NCI-H524 (cell line): ENCODE data around the gene DCP1B.
A peak's percentile ranks its signal among the peaks of the same experiment; 100 is the strongest.

Experiments
- DNase-seq, 2 experiments: peaks; one replicate each; lab custom pipeline; 2025; lab: John Stamatoyannopoulos, UW

The DCP1B gene

DNA sequence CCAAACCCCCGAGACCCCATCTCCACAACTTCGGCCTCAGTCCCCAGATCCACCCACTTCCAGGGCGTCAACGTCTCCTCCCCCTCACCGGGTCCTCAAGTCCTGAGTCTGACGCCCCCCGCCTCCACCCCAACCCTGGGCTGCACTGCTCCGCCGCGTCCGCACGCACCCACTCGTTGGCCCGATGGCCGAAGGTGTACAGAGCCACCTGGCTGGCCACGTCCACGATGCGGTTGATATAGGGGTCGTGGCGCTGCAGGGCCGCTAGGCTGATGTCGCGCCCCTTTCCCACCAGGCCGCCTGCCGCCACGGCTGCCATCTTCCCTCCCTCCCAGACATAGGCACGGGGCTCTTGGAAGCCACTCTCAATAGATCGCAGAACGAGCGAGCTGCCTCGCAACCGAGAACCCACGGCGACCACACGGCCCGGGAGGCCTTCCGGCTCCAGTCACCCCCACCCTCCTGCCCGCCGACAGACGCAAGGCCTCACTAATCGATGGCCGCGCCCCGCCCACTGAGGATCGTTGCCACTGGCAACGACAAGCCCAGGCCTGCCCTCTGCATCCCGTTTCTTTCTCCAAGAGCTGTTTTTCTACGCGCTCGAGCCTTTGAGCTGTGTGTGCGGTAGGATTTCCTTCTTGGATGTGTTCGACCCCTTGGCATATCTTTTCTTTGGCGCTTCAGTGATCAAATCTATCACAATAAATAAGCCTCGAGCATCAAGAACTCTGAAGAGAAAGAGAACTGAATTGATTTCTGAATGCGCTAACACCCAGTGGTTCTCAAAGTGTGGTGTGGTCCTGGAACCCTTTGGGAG is at the start of gene DCP1B:
TSS of gene DCP1B (minus strand) at position 345 of the 817 bp plus-strand sequence. CDS start at position 319, 26 bp downstream.
- DNase-seq: peak; percentile 84 to 96

GRCh38 chr12:2053691-2054090 is 49.4 kb upstream of the DCP1B start:
- DNase-seq: peak in 1 of 2 experiments; percentile 35

- DNase-seq: peak in 1 of 2 experiments; percentile 49
Observed at GRCh38 chr12:2052826-2053678, 48.8 kb upstream of the DCP1B start, which contains the start of gene CACNA1C. Gene CACNA1C, plus strand, starts transcription at chr12:2052987. Its CDS starts 576 bp downstream, at chr12:2053563.

- peak in 1 of 2 experiments; percentile 35 for DNase-seq
Observed at GRCh38 chr12:2051700-2052621, 47.7 kb upstream of the DCP1B start.

- DNase-seq: no peak
Observed at GRCh38 chr12:2049604-2050540, 45.6 kb upstream of the DCP1B start.

DNA sequence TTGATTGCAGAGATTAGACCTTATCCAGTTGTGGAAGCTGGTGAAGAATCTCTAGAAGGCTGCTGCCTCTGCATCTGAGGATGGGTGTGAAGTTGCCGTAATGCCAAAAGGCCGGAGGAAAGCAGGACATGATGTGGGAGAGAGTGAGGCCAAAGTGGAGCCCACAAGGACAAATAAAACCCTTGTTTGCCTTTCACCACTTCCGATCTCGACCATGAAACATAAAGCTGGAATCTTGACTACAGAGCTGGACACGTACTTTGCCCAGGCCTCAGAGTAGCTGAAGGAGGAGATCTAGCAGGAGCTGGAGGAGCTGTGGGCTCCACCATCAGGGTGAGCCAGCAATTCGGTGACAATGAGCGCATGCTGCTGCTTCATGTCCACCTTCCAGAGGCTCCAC is 43.5 kb upstream of the DCP1B start:
- no peak for DNase-seq

DNA sequence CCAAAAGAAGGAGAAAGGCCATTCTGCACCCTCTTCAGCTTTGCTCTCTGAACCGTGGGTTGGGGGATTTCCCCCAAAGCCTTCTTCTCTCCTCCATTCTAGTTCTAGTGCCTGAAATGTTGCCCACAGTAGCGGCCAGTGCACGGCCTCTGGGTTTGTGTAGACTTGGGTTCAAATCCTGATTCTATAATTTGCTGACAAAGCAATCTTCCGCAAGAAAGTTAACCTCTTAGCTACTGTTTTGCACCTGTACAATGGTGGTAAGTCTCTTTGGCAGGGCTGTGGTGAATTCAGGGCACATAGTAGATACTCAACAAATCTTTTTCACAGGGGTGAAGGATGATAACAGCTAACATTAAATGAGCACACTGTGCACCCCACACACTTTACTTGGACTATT is 42.7 kb upstream of the DCP1B start:
- DNase-seq: no peak

- DNase-seq: no peak
Observed at GRCh38 chr12:2044165-2044564, 39.9 kb upstream of the DCP1B start.

DNA sequence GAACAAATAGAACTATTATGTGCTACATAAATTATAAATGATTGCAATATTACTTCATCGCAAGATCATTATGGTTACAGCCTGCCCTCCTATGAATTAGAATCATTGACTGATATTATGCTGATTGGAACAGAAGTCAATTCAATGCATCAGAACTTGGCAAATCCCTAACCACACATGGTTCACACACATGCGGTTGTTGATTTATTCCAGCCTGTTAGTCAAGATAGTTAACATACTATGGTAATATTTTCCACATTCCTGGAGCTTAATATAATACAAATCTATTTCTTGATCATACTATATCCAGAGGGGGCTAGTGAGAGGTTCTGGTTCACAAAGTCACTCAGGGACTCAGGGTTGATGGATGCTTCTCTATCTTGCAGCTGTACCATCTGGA is 38.8 kb upstream of the DCP1B start:
- DNase-seq: no peak

GRCh38 chr12:2039034-2039433 is 34.8 kb upstream of the DCP1B start:
- no peak for DNase-seq

- peak in 1 of 2 experiments; percentile 33 for DNase-seq
Observed at GRCh38 chr12:2035431-2036055, 31.3 kb upstream of the DCP1B start.

DNA sequence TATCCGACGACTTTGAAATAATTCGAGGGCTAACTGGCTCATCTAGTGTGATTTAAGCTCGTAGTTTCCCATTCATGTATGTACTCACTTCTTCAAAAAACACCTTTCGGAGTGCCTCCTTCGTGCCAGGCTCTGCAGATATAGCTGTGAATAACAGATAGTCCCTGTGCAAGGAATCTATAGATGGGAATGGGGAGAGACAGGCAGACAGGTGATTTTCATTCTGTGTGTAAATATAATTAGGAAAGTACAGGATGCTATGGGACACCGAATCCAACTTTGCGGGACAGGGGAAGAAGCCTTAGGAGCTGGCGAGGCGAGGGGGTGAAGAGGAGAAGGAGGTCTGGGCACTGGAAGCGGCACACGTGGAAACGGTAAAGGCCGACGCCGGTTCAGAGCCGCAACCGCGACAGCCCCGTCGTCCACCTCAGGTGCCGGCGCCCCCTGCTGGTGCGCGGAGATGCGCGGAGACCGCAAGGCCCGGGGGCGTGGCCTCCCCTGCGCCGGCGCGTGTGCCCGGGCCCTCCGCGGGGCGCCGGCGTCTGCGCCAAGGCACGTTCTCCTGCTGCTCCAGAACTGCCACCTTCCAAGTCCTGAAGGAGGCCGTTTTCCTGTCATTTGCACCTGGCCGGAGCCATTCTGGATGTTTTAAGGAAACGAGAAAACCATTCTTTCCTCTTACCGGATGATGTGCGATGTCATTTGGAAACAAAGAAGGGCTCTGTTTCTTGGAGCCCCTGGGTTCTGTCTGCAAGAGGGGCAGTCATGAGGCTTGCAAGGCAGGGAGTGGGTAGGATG is 30.6 kb upstream of the DCP1B start:
- peak; percentile 69 to 84 for DNase-seq

DNA sequence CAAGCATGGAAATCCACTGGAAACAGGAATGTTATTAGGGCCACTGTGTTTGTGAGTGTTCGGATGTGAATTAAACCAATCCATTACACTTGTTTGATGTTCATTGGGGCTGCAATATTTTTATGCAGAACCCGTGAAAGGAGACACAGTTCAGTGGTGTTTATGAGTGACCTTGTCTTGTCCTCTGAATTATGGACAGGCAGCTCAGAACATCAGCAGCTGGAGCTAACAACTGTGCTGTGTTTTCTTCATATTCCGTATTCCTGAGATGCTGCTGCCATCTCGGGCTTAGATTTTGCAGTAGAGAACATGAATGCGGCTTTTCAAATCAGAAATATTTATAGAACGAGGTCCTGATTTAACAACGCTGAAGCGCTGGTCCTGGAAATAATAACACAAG is 28.2 kb upstream of the DCP1B start:
- no peak for DNase-seq

DNA sequence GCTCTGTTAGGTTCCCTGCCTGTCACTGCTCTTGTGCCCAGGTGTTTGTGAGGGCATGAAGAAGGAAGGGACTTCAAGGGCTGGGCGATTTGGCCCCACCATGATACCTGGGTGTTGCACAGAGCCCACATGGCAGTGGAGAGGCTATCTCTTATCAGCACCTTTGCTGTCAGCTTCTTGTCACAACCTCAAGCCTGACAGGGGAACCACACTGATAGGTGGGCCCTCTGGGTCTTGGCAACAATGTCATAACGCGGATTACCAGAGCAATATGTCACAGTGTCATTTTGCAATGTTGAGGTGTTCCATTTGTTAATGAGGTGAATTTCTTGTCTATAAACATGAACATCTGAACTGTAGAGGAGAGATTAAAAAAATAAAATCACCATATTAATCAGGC is 25.6 kb upstream of the DCP1B start:
- DNase-seq: no peak

DNA sequence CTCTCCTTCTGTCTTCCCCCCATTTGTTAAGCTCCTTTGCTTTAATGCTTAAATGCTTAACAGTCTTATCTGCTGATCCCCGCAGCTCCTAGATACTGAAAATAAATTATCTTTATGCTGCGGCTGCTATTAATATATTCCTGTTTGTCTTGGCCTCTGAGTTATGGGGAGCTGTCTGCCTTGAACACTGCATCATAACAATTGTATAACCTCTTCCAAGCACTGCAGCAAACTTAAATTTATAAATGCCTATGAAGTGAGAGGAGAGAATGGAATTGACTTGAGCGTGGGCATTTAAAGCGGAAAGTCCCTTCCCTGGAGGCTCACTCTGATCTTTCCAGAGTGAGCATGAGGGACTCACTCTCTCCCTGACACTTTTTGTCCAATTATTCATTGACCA is 23.1 kb upstream of the DCP1B start:
- no peak for DNase-seq

DNA sequence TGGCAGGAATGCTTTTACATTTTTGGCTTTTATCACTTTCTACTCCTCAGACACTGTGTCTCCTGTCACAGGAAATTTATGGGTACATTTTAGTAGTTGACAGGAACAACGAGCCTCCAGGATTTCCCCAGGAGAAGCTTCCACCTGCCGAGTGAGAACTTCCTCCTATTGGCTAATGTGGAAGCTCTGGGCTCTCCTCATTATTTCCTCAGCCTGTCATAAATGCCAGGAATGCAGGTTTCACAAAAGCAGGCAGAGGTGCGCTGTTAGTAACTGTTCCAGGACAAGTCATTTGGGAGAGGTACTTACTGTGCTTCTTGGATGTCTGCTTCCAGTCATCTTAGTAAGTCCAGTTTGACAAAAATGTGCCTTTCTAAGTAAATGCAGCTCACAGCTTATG is 19.1 kb upstream of the DCP1B start:
- no peak for DNase-seq

GRCh38 chr12:2020511-2020910 is 16.3 kb upstream of the DCP1B start:
- DNase-seq: peak in 1 of 2 experiments; percentile 55

- no peak for DNase-seq
Observed at GRCh38 chr12:2019126-2019525, 14.9 kb upstream of the DCP1B start.

DNA sequence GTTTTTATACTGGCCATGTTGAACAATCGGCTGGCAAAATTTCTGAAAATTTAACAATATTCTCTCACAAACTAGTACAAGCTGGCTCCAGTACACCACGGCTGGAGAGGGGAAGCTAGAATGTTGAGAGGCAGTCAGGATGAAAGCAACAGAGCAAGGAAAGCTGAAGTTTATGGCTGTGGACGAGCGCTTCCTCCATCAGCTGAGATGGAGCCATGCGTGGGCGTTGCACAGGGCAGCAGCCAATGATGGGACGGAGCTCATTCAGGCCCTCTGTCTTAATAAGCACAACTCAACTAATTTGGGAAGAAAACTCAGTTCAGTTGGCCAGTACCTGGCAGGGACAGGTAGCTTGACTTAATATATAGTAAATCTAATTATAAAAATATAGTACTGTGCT is 14.1 kb upstream of the DCP1B start:
- no peak for DNase-seq
